HG03196 (cell line): ENCODE results near the gene PPP1R15A.
"Not testable (repeated sequence)": the region's sequence is repeated elsewhere in the genome, so short reads cannot be mapped to it uniquely, and the experiment has no call there.

ENCODE experiments used
- ATAC-seq: cut with Tn5 transposase; IDR thresholded peaks from one replicate; pipeline ENCODE4 v1.9.1; 2021; ENCODE audit not compliant: unreplicated experiment

The PPP1R15A gene

DNA sequence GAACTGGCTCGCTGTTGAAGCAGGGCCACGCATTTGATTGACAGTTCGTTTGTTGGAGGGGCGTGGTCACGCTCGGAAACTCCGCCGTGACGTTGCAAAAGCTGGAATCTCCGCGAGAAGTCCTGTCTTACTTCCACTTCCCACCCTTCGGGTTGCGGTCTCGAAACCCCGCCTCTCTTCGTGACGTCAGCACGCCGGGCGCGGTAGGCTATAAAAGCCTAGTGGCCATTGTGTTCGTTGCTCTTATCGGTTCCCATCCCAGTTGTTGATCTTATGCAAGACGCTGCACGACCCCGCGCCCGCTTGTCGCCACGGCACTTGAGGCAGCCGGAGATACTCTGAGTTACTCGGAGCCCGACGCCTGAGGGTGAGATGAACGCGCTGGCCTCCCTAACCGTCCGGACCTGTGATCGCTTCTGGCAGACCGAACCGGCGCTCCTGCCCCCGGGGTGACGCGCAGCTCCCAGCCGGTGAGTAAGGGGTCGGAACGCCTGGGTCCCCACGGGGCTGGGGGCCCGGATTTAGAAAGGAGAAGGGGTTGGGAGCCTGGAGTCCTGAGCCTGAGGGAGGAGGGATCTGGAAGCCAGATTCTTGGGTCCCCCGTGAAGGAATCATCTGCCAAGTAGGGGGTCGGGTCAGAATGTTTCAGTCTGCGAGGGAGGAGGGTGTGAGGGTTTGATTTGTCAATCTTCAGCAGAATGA lies at the start of gene PPP1R15A:
PPP1R15A (plus strand) TSS at position 240 of the 702 bp plus-strand sequence. CDS start 813 bp downstream, outside the sequence.
- peak; percentile 54 for ATAC-seq

DNA sequence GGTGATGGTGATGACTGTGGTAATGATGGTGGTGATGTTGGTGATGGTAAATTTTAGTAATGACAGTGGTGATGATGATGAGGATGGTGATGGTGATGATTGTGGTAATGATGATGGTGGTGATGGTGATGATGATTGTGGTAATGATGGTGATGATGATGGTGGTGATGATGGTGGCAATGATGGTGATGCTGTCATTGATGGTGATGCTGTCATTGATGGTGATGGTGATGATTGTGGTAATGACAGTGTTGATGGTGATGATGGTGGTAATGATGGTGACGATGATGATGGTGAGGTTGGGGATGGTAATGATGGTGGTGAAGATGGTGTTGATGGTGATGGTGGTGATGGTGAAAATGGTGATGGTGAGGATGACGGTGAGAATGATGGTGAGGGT lies 49.7 kb upstream of the PPP1R15A start:
- ATAC-seq: no peak

DNA sequence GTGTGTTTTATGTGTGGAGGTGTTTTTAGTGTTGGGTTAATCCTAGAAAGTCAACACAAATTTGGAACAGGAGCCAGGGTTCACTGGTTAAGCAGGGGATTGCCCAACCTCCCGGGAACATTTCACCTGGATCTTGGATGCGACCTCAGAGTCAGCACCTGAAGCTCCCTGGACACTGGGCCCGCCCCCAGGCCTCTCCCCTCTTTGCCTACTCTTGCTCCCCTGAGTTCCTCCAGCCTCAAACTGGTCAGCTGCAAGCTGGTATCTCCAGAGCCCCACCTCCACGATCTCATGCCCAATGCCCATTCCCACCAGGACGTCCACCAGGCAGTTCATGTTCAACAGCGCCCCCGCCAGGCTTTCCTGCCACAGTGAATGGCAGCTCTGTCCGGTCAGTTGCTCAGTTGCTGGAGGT lies 45.6 kb upstream of the PPP1R15A start:
- no peak for ATAC-seq

DNA sequence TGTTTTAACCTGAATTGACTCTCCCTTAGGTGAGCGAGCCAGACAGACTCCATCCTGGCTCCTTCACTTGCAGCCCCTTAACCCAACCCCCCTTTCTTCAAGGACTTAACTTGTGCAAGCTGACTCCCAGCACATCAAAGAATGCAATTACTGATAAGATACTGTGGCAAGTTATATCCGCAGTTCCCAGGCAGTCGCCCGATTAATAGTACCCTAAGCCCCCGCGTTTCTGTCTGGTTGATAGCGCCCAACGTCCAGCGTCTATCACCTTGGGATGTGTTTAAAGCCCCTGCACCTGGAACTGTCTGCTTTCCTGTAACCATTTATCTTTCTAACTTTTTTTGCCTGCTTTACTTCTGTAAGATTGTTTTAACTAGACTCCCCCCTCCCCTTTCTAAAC lies 42.1 kb upstream of the PPP1R15A start:
- ATAC-seq: no peak

DNA sequence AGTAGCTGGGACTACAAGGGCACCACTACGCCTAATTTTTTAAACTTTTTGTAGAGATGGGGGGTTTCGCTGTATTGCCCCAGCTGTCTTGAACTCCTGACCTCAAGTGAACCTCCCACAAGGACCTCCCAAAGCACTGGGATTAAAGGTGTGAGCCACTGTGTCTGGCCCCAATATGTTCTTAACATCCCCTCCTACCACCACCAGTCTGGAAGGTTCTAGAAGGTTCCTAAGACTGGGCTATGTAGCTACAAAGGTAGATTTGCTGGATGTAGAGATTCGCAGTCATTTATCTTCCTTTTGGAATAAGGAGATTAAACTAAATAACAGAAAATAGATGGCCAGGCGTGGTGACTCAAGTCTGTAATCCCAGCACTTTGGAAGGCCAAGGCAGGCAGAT lies 41.3 kb upstream of the PPP1R15A start:
- no peak for ATAC-seq

DNA sequence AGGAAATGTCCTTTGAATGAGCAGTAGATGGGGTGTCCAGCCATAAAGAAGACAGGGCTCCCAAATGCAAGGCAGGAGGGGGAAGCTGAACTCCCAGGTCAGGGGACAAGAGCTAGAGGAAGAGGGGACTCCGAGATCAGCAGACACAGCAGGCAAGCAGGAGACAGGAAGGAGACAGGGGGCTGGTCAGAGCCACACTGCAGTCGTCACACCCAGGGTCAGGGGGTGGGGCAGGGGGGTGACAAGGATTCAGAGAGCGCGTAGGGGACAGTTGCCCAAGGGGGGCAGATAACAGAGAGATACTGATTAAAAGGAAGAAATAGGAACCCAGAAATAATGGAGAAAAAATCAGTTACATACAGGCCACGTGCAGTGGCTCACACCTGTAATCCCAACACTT lies 39.2 kb upstream of the PPP1R15A start:
- no peak for ATAC-seq

DNA sequence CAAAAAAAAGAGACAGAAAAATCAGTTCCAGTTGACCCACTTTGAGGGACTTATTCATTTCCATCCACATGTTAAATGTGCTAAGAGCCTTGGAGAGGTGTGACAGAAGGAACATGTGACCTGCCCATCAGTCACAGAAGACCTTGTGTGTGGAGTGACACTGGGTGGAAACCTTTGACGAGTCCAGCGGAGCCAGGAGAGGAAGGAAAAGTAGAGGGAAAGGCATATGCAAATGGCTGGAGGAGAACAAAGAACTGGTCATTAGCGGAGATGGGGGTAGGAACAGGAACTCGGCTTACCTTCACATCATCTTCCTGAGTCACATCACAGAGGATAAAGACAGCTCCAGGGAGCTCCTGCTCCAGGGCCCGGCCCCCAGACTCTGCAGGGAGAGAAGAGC lies 38.2 kb upstream of the PPP1R15A start:
- no peak for ATAC-seq

DNA sequence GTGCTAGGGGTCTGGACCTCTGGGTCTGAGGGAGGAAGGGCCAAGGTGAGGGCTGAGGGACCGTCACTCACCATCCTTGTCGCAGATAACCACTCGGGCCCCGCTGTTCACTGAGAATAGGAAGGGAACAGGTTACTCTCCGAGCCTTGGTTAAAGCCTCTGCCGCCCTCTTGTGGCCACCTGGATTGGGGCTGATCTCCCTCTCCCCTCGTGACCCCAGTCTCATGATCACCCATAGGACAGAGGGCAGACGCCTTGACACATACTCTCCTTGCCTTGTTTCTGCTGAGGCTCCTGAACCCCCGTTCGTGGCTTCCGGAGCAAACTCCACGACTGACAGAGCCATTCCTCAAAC lies 36.5 kb upstream of the PPP1R15A start:
- peak; percentile 63 for ATAC-seq

DNA sequence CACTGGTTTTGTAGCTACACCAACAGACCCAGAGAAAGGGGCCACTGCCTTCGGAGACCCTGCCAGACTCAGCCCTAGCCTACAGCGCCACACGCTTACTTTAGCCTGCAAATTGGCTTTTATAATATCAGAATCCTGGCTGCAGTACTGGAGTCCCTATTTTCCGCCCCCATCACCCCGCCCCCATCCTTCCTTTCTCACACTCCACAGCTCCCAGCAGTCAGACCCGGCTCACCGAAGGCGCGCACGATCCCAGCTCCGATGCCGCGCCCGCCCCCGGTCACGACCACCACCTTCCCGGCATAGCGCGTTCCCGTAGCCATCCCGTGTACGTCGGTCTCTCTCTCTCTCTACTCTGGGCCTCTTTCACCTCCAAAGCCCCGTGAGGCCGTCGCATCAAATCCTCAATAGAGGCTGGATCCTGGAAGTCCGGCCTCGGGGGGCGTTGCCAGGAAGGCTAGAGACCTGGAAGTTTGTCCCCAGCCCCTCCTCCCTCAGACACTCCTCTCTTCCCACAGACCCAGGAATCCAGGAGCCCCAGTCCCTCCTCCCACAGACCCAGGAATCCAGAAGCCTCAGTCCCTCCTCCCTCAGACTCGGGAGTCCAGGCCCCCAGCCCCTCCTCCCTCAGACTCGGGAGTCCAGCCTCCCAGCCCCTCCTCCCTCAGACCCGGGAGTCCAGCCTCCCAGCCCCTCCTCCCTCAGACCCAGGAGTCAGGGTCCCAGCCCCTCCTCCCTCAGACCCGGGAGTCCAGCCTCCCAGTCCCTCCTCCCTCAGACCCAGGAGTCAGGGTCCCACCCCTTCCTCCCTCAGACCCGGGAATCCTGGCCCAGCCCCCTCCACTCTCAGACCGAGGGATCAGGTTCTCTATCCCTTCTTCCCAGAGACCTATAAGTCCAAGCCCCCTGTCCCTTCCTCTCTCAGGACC lies 35.9 kb upstream of the PPP1R15A start, which contains the start of gene HSD17B14:
HSD17B14 (minus strand) TSS at position 403 of the 929 bp plus-strand sequence; CDS start at position 323, 80 bp downstream.
- no peak for ATAC-seq

DNA sequence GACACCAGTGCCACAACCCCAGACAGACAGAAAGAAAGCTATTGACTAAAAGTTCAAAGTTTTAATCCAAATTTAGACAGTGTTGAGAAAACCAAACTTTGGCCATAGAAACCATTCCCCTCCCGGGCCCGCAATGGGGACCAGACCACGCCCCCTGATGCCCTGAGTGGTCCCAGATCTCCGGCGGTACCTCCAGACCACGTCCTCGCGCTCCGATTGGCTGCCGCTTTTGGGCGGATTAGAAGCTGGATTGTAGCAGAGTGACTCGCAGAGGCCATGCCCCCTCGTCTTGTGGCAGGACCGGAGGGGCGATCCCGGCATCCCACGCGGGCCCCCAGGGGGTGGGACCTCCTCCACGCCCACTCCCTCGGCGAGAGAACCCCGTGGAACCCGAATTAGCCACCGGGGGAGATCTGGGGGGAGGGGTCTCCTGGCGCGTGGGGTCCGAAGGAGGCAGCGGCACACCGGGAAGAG lies 35.1 kb upstream of the PPP1R15A start:
- peak; percentile 41 for ATAC-seq

DNA sequence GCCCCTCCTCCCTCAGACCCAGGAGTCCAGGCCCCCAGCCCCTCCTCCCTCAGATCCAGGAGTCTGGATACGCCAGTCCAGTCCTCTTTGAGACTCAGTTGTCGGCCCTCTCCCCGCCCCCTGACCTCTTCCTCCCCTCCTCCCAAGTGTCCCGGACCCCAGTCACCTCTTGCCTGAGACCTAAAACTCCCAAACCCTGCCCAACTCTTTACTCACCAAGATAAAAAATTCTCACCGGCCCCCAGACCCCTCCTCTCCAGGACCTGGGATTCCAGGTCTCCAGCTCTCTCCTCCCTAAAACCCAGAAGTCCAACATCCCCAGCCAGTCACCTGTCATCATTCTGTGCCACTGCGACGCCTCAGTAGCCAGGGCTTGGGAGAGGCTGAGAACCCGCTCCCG lies 34.5 kb upstream of the PPP1R15A start:
- no peak for ATAC-seq

DNA sequence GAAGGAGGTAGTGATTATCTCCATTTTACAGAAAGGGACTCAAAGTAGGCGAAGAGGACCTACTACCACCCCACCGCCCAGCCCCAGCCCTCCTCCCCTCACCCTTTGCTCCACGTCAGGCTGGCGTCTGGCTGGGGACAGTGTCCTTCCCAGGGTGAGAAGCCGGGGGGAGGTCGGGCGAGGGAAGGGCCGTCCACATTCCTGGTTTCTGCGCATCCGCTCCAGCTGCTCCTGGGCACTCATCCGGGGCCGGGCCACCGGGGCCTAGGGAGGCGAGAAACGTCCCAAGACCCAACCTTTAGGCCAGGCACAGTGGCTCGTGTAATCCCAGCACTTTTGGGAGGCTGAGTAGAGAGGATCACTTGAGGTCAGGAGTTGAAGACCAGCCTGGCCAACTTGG lies 31.2 kb upstream of the PPP1R15A start:
- ATAC-seq: no peak

DNA sequence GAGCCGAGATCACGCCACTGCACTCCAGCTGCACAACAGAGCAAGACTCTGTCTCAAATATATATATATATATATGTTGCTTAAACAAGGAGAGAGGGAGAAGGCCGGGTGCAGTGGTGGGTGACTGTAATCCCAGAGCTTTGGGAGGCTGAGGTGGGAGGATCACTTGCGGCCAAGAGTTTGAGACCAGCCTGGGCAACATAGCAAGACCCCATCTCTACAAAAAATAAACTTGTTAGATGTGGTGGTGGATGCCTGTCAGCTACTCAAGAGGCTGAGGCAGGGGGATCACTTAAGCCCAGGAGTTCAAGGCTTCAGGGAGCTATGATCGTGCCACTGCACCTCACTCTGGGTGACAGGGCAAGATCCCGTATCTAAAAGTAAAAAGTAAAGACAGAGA lies 30.6 kb upstream of the PPP1R15A start:
- ATAC-seq: no peak

DNA sequence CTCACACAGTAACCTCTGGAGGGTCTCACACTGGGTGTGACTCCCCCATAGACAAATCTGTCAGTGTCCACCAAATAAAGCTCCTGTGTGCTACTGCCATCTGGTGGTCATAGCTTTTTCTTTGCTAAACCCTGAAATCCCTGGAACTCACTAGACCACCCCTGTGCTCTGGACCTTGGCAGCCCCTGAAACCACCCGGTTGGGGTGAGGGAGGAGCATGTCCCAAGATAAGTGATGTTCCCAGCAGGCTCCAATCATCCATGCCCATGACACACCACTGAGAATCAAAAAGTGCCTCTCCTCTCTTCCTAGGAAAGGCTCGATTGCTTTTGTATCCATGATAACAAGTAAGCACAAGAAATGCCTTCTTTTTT lies 29.4 kb upstream of the PPP1R15A start:
- no peak for ATAC-seq

DNA sequence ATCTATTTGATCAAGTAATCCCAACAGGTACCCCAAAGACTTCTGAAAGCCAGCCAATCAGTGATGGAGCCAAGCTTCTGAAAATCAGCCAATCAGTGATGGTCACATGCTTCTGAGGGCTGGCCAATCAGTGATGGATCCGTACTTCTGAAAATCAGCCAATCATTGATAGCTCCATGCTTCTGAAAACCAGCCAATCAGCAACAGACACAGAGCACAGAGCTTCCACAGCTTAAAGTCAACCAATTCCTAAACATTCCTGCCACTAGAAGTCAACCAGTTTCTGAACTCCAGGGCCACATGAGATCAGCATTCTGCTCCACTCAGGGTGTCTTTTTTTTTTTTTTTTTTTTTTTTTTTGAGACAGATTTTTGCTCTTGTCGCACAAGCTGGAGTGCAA lies 27.7 kb upstream of the PPP1R15A start:
- no peak for ATAC-seq

DNA sequence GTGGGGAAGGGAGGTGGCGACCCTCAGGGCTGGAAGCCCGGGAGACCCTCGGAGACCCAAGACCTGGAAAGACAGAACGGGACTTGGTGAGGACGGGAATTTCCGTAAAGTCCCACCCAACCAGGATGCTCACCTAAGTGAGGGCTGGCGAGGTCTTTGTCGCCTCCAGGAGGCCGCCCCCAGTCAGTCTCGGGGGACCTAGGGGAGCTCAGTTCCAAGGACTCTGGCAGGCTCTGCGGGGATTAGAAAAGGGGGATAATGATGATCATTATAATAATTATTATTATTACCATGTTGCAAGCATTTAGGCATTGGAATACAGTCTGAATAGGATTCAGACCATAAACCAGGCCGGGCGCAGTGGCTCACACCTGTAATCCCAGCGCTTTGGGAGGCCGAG lies 26.8 kb upstream of the PPP1R15A start:
- ATAC-seq: no peak

DNA sequence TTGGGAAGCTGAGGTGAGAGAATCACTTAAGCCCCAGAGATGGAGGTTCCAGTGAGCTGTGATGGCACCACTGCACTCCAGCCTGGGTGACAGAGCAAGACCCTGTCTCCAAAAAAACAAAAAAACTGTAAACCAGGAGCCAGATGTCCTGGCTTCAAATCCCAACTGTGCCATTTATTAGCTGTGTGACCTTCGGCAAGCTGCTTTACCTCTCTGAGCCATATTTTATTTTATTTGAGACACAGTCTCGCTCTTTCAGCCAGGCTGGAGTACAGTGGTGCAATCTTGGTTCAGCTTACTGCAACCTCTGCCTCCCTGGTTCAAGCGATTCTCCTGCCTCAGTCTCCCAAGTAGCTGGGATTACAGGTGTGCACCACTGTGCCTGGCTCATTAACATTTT lies 25.6 kb upstream of the PPP1R15A start:
- ATAC-seq: not testable (repeated sequence)

DNA sequence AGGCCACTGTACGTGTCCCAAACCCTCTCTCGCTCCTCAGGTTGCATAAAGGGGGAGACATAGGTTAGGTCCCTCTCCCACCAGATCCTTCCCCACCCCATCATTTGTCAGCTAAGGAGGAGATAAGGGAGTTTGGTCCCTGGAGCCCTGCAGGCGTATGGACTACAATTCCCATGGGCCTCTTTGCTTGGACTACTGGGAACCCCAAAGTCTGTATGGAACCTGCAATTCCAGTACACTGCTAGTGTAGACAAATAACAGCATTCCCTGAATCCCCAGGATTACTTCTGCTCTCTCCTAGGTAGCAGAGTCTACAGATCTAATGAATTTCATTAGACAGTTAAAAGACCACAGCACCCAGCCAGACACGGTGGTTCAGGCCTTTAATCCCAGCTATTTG lies 19.9 kb upstream of the PPP1R15A start:
- no peak for ATAC-seq

DNA sequence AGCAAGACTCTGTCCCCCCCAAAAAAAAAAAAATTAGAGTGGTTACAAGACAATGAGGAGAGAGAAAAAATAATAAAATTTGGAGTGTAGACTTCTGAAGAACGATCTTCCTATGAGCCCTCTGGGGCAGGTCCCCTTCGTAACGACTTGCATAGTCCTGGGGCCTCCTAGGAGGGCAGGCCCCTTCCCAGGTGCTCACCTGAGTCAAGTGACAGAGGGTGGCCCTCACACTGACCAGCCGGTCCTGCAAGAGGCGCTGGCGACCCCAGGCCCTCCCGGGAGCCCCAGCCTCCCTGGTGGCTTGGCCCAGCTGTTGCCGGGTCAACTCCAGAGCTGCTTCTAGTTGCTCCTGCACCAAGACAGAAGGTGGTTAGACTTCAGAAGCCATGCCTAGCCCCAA lies 18.7 kb upstream of the PPP1R15A start:
- ATAC-seq: no peak

DNA sequence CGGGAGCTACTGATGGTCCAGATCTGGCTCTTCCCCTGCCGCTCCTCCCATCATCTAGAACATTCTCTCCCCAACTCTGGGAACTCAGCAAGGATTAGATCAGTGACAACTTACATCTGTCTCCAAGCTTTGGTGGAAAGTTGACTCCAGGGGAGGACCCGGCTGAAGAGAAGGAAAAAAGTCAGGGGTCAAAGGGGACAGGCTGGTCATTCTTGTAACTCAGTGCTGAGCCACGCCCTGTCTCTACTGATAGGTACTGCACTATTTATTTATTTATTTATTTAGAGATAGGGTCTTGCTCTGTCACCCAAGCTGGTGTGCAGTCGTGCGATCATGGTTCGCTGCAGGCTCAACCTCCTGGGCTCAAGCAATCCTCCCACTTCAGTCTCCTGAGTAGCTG lies 18.1 kb upstream of the PPP1R15A start:
- no peak for ATAC-seq

DNA sequence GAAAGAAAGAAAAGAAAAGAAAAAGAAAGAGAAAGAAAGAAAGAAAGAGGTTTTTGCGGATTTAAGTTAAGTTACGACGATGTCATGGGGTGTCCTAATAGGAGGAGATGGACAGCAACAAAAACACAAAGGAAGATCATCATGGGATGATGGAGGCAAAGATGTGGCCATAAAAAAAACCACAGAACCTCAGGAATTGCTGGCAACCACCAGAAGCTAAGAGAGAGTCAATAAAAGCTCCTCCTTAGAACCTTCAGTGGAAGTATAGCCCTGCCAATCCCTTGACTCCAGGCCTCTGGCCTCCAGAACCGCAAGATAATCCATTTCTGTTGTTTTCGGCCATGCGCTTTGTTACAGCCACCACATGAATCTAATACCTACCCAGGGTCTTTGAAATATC lies 15.3 kb upstream of the PPP1R15A start:
- no peak for ATAC-seq
